Esophagus muscularis mucosa (tissue), 3 donors: ENCODE measurements around the gene PLXNC1.

Source experiments
- CTCF ChIP-seq, 3 experiments: fragments of 200-600 bp in 2 of 3; fragments of 450-650 bp in 1 of 3; sonication (generic) in 2 of 3; IDR thresholded peaks; one replicate each; pipeline ENCODE4 v1.5.1; 2017 to 2019; ENCODE audit warnings: antibody characterized with exemption in 3 of 3, mild to moderate bottlenecking in 2 of 3, moderate library complexity in 1 of 3
- EP300 ChIP-seq: sonication (generic); formaldehyde crosslinking; IDR thresholded peaks from one replicate; pipeline ENCODE4 v1.6.1; 2017; ENCODE audit warnings: antibody characterized with exemption

GRCh38 chr12:94225506-94225905 lies 77.1 kb downstream of the PLXNC1 start:
- no peak for TF ChIP-seq CTCF (IDR thresholded peaks at IDR 0.05)
- TF ChIP-seq EP300: no peak
